ENCODE measurements around the gene AGBL3.

The AGBL3 gene

DNA sequence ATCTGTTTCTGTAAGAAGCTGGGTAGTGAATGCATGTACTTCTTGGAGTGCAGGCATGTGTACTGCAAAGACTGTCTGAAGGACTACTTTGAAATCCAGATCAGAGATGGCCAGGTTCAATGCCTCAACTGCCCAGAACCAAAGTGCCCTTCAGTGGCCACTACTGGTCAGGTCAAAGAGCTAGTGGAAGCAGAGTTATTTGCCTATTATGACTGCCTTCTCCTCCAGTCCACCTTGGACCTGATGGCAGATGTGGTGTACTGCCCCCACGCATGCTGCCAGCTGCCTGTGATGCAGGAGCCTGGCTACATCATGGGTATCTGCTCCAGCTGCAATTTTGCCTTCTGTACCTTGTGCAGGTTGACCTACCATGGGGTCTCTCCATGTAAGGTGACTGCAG, 142.6 kb downstream of the AGBL3 start:
- DNase-seq (ENCODE audit: extremely low read depth, low read depth): no peak
- H3K4me3 ChIP-seq (replicated peaks; ENCODE audit: low read depth, low read length): no peak overlapping the region
- no peak for TF ChIP-seq CTCF (IDR thresholded peaks at IDR 0.05; ENCODE audit: low read depth, low read length, missing control alignments)

- H3K4me3 ChIP-seq (replicated peaks; ENCODE audit: low read depth, low read length): no peak overlapping the region
- no peak for TF ChIP-seq CTCF (IDR thresholded peaks at IDR 0.05; ENCODE audit: low read depth, low read length, missing control alignments)
- DNase-seq (ENCODE audit: extremely low read depth, low read depth): no peak
Measured at GRCh38 chr7:135129579-135129978, 143.3 kb downstream of the AGBL3 start.

- TF ChIP-seq CTCF (IDR thresholded peaks at IDR 0.05; ENCODE audit: low read depth, low read length, missing control alignments): no peak
- no peak overlapping the region for H3K4me3 ChIP-seq (replicated peaks; ENCODE audit: low read depth, low read length)
- DNase-seq (ENCODE audit: extremely low read depth, low read depth): no peak
Measured at GRCh38 chr7:135143885-135144668, 157.8 kb downstream of the AGBL3 start.

GRCh38 chr7:135147341-135147898, 161.1 kb downstream of the AGBL3 start:
- TF ChIP-seq CTCF (IDR thresholded peaks at IDR 0.05; ENCODE audit: low read depth, low read length, missing control alignments): no peak
- H3K4me3 ChIP-seq (replicated peaks; ENCODE audit: low read depth, low read length): peak overlapping the region; percentile 25

GRCh38 chr7:135147899-135148721, 161.8 kb downstream of the AGBL3 start, which contains the start of gene TMEM140:
Gene TMEM140 (plus strand): TSS chr7:135148072. CDS start chr7:135164442, 16,370 bp downstream.
- no peak for TF ChIP-seq CTCF (IDR thresholded peaks at IDR 0.05; ENCODE audit: low read depth, low read length, missing control alignments)
- peak within 1 kb of the TSS; percentile 25 for H3K4me3 ChIP-seq (replicated peaks; ENCODE audit: low read depth, low read length)
- DNase-seq (ENCODE audit: extremely low read depth, low read depth): no peak

More at GRCh38 chr7:135147341-135147898, 161.1 kb downstream of the AGBL3 start:
- no peak for DNase-seq (ENCODE audit: extremely low read depth, low read depth)

DNA sequence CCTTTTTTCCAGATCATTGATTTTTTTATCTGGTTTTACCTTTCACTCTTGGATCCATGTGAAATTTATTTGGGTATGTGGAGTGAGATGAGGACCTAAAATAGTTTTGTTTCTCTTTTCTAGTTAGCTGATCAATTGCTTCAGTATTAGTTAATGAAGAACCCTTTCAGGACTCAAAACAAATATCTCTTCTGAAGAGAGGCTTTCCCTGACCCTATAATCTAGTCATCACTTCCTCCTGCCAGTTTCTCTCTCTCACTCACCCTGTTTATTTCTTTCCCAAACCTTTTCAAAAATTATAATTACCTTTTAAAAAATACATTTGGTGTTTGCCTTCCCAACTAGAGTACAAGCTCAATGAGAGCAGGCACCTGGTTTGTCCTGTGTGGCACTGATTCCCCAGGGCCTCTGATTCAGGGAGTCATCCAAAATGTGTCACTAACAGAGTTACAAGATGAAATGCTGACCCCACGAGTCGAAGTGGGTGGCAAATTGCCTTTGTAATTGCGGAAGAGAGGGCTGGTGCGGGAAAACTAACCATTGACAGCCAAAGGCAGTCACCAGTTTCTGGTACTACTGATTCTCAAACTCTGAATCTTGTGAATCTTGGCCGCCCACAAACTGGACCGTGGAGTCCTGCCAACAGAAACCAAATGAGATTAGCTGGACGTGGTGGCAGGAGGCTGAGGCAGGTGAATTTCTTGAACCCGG, 163.9 kb downstream of the AGBL3 start:
- TF ChIP-seq CTCF (IDR thresholded peaks at IDR 0.05; ENCODE audit: low read depth, low read length, missing control alignments): no peak
- DNase-seq (ENCODE audit: extremely low read depth, low read depth): no peak
- no peak overlapping the region for H3K4me3 ChIP-seq (replicated peaks; ENCODE audit: low read depth, low read length)

Measured in HFF-Myc (cell line).